ENCODE results near the gene TBC1D24. TPM values are rescaled to one million over a fixed set of nuclear protein-coding genes. Genes with fewer than 3 reads are reported as not detected.
A peak's percentile ranks its signal among the peaks of the same experiment; 100 is the strongest.

Gene TBC1D24
- total RNA-seq, 2 experiments from 2014 or later: 18.7 to 23.3 TPM

GRCh38 chr16:2517954-2518605 is 43.2 kb downstream of the TBC1D24 start:
- Mint-ChIP-seq H3K27me3 (no peaks in the 10 kb centered on the region), H3K9me3 (ENCODE audit: low read depth) (no peaks in the 10 kb centered on the region), H3K27ac (peak overlapping the region; percentile 24), H3K36me3 (peaks cover 9% of the 10 kb centered on the region), H3K4me1 (peaks cover 55% of the 10 kb centered on the region), H3K4me3 (no peak overlapping the region)
- DNase-seq (no peak), ATAC-seq (no peak)
- CTCF ChIA-PET: interaction anchor here (1.7 kb wide), 1 partner anchor 17 kb away, joined by 7 read pairs; no protein-coding TSS in a partner anchor

- no peak for DNase-seq
- H3K36me3 Mint-ChIP-seq: peaks cover 9% of the 10 kb centered on the region
- no peak for ATAC-seq
- peak overlapping the region; percentile 82 for H3K4me3 Mint-ChIP-seq
- CTCF ChIA-PET: interaction anchor here (1.7 kb wide), 1 partner anchor 18 kb away, joined by 7 read pairs; no protein-coding TSS in a partner anchor
- H3K27ac Mint-ChIP-seq: peak overlapping the region; percentile 84
- no peaks in the 10 kb centered on the region for H3K9me3 Mint-ChIP-seq (ENCODE audit: low read depth)
- H3K4me1 Mint-ChIP-seq: peaks cover 52% of the 10 kb centered on the region
- no peaks in the 10 kb centered on the region for H3K27me3 Mint-ChIP-seq
These were observed 44.1 kb downstream of the TBC1D24 start for GRCh38 chr16:2518823-2519710.

- Mint-ChIP-seq H3K4me3 (peak overlapping the region; percentile 82), H3K4me1 (peaks cover 50% of the 10 kb centered on the region), H3K27me3 (no peaks in the 10 kb centered on the region), H3K9me3 (ENCODE audit: low read depth) (no peaks in the 10 kb centered on the region), H3K27ac (peak overlapping the region; percentile 84), H3K36me3 (peaks cover 10% of the 10 kb centered on the region)
- ATAC-seq (no peak), DNase-seq (no peak)
- CTCF ChIA-PET: interaction anchor here (1.5 to 1.6 kb wide), 2 partner anchors 18 to 89 kb away, joined by 6 read pairs; no protein-coding TSS in a partner anchor
These were observed 44.8 kb downstream of the TBC1D24 start for GRCh38 chr16:2519711-2520080.

- peak within 1 kb of the TSS; percentile 95 for H3K27ac Mint-ChIP-seq
- peak within 1 kb of the TSS; percentile 82 for H3K4me3 Mint-ChIP-seq
- H3K9me3 Mint-ChIP-seq (ENCODE audit: low read depth): no peaks in the 10 kb centered on the region
- ATAC-seq (peak; percentile 64), DNase-seq (peak; percentile 92)
- H3K36me3 Mint-ChIP-seq: peaks cover 12% of the 10 kb centered on the region
- no peaks in the 10 kb centered on the region for H3K27me3 Mint-ChIP-seq
- H3K4me1 Mint-ChIP-seq: peaks cover 46% of the 10 kb centered on the region
- CTCF ChIA-PET: interaction anchor here (0.8 to 1.6 kb wide), 4 partner anchors 11 to 90 kb away, joined by 3 to 7 read pairs (median 6); partner anchors contain the start of gene CEMP1
These were observed 45.3 kb downstream of the TBC1D24 start, which contains the start of gene AMDHD2 for GRCh38 chr16:2520097-2520783. Gene AMDHD2, plus strand, starts transcription at chr16:2520371. Its CDS starts 88 bp downstream, at chr16:2520459.

DNA sequence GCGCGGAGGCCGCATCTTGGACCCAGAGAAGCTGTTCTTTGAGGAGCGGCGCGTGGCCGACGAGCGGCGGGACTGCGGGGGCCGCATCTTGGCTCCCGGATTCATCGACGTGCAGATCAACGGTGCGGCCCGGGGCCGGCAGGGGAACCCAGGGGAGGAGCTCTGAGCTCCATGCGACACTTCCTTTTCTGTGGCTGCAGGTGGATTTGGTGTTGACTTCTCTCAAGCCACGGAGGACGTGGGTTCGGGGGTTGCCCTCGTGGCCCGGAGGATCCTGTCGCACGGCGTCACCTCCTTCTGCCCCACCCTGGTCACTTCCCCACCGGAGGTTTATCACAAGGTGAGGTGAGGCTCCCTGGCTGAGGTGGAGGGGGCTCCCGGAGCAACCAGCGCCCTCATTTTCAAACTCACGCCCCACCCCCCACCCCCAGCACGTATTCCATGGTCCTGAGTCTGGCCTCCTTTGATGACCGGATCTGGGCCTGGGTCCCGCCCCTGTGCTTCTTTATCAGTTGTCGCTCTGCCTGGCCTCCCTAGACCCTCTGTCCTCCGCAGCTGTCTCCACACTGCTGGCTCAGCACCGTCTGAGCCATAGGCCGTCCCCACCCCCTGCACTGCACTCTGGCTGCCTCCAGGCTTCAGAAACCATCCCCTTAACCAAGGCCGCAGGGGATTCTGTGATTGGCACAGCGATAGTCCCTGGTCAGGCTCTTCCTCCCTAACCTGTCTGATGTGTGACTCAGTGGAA is 46.0 kb downstream of the TBC1D24 start:
- Mint-ChIP-seq H3K9me3 (ENCODE audit: low read depth) (no peaks in the 10 kb centered on the region), H3K4me3 (peak overlapping the region; percentile 82), H3K27me3 (no peaks in the 10 kb centered on the region), H3K27ac (peak overlapping the region; percentile 95), H3K4me1 (peaks cover 38% of the 10 kb centered on the region), H3K36me3 (peaks cover 14% of the 10 kb centered on the region)
- DNase-seq (peak; percentile 81), ATAC-seq (peak; percentile 56)
- CTCF ChIA-PET: interaction anchor here (0.8 to 1.6 kb wide), 4 partner anchors 10 to 91 kb away, joined by 3 to 7 read pairs (median 6); partner anchors contain the start of gene CEMP1

DNA sequence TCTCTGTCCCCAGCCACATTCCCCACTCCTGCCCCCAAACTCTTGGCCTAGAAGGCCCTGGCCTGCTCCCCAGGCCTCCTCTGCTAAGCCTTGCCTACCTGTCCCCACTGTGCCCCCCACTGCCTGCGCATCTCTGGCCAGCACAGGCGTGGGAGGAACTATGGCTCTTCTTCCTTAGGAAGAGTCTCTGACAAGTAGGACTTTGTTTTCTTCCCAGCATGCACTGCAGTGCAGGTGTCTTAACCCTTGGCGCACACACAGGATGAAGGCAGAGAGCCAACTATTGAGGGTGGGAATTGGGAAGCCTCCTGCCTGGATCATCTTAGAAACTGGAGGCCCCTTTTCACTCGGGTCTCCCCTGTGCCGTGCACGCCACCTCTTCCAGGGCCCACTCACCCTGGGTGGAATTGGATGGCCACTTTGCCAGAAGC is 48.9 kb downstream of the TBC1D24 start:
- ATAC-seq: no peak
- H3K27ac Mint-ChIP-seq: no peak overlapping the region
- no peak for DNase-seq
- H3K4me1 Mint-ChIP-seq: peaks cover 19% of the 10 kb centered on the region
- H3K27me3 Mint-ChIP-seq: no peaks in the 10 kb centered on the region
- CTCF ChIA-PET: no interaction called here
- peaks cover 12% of the 10 kb centered on the region for H3K36me3 Mint-ChIP-seq
- no peaks in the 10 kb centered on the region for H3K9me3 Mint-ChIP-seq (ENCODE audit: low read depth)
- H3K4me3 Mint-ChIP-seq: no peak overlapping the region

DNA sequence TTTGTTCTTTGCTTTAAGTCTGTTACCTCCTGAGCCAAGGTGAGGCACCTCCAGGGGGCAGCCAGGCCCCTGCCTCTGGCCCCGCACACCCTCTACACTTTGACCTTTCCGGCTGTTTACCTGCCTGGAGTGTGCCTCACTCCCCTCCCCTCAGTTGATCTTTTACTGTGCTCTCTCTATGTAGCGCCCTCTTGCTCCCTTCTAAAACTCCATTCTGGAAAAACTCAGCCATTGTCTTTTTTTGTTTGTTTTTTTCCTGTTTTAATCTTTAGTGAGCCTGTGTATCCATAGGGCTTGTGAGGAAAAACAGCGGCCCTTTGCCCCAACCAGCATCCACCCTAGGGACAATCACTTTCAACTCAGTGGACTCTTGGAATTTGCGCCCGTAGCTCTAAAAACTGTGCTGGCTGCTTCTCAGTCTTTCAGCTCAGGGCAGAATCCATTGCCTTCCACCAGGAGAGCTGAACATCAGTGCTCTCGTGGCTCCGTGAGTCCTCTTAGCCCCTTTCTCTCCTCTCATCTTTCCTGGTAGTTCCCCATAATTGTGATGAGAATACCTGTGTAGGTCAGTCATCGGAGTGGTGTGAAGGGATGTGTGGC is 49.5 kb downstream of the TBC1D24 start:
- Mint-ChIP-seq H3K9me3 (ENCODE audit: low read depth) (no peaks in the 10 kb centered on the region), H3K36me3 (peaks cover 12% of the 10 kb centered on the region), H3K27ac (no peak overlapping the region), H3K27me3 (no peaks in the 10 kb centered on the region), H3K4me3 (no peak overlapping the region), H3K4me1 (peaks cover 15% of the 10 kb centered on the region)
- ATAC-seq (no peak), DNase-seq (no peak)
- CTCF ChIA-PET: no interaction called here

- H3K4me3 Mint-ChIP-seq: no peak overlapping the region
- peaks cover 8% of the 10 kb centered on the region for H3K4me1 Mint-ChIP-seq
- no peaks in the 10 kb centered on the region for H3K9me3 Mint-ChIP-seq (ENCODE audit: low read depth)
- no peak for ATAC-seq
- peaks cover 7% of the 10 kb centered on the region for H3K36me3 Mint-ChIP-seq
- no peak overlapping the region for H3K27ac Mint-ChIP-seq
- no peaks in the 10 kb centered on the region for H3K27me3 Mint-ChIP-seq
- CTCF ChIA-PET: no interaction called here
- no peak for DNase-seq
These were observed 51.2 kb downstream of the TBC1D24 start for GRCh38 chr16:2526135-2526534.

- Mint-ChIP-seq H3K9me3 (ENCODE audit: low read depth) (no peaks in the 10 kb centered on the region), H3K27me3 (no peaks in the 10 kb centered on the region), H3K27ac (no peak overlapping the region), H3K36me3 (peaks cover 7% of the 10 kb centered on the region), H3K4me1 (peaks cover 12% of the 10 kb centered on the region), H3K4me3 (no peak overlapping the region)
- ATAC-seq: no peak
- peak; percentile 40 for DNase-seq
- CTCF ChIA-PET: no interaction called here
These were observed 52.3 kb downstream of the TBC1D24 start for GRCh38 chr16:2527071-2527783.

GRCh38 chr16:2527784-2528100 is 52.8 kb downstream of the TBC1D24 start:
- Mint-ChIP-seq H3K4me1 (peaks cover 12% of the 10 kb centered on the region), H3K27me3 (no peaks in the 10 kb centered on the region), H3K27ac (no peak overlapping the region), H3K36me3 (peaks cover 7% of the 10 kb centered on the region), H3K9me3 (ENCODE audit: low read depth) (no peaks in the 10 kb centered on the region), H3K4me3 (no peak overlapping the region)
- ATAC-seq (no peak), DNase-seq (no peak)
- CTCF ChIA-PET: no interaction called here

GRCh38 chr16:2528161-2529060 is 53.5 kb downstream of the TBC1D24 start:
- no peaks in the 10 kb centered on the region for H3K9me3 Mint-ChIP-seq (ENCODE audit: low read depth)
- peaks cover 14% of the 10 kb centered on the region for H3K4me1 Mint-ChIP-seq
- ATAC-seq: no peak
- no peak overlapping the region for H3K4me3 Mint-ChIP-seq
- no peaks in the 10 kb centered on the region for H3K27me3 Mint-ChIP-seq
- H3K36me3 Mint-ChIP-seq: peaks cover 7% of the 10 kb centered on the region
- CTCF ChIA-PET: no interaction called here
- DNase-seq: peak; percentile 40
- no peak overlapping the region for H3K27ac Mint-ChIP-seq

Measured in activated CD8-positive, alpha-beta memory T cell treated with anti-CD3 and anti-CD28 coated beads, Interleukin-2, amount 10 ng/mL, durations not matched to agents 7 days and 5 days (primary cell).